Testis (tissue), 2 donors: ENCODE results near the gene PRKAR2A.

Experiments
- CTCF ChIP-seq, 3 experiments: fragments of 450-650 bp in 2 of 3; fragments of 200-600 bp in 1 of 3; sonication (generic) in 1 of 3; IDR thresholded peaks; one replicate each; pipeline ENCODE4 v1.5.1; 2016 to 2019; ENCODE audit warnings: antibody characterized with exemption in 3 of 3, mild to moderate bottlenecking in 2 of 3, moderate library complexity in 1 of 3
- POLR2A ChIP-seq: fragments of 450-650 bp; IDR thresholded peaks from one replicate; pipeline ENCODE4 v1.6.1; 2017; ENCODE audit warnings: antibody characterized with exemption, mild to moderate bottlenecking, moderate library complexity

- TF ChIP-seq CTCF (IDR thresholded peaks at IDR 0.05) = no peak
- no peak for TF ChIP-seq POLR2A
Observed at GRCh38 chr3:48747706-48748105, 100.0 kb downstream of the PRKAR2A start.
